ENCODE measurements around the gene SAMD9L.
A peak's percentile ranks its signal among the peaks of the same experiment; 100 is the strongest.

The SAMD9L gene

DNA sequence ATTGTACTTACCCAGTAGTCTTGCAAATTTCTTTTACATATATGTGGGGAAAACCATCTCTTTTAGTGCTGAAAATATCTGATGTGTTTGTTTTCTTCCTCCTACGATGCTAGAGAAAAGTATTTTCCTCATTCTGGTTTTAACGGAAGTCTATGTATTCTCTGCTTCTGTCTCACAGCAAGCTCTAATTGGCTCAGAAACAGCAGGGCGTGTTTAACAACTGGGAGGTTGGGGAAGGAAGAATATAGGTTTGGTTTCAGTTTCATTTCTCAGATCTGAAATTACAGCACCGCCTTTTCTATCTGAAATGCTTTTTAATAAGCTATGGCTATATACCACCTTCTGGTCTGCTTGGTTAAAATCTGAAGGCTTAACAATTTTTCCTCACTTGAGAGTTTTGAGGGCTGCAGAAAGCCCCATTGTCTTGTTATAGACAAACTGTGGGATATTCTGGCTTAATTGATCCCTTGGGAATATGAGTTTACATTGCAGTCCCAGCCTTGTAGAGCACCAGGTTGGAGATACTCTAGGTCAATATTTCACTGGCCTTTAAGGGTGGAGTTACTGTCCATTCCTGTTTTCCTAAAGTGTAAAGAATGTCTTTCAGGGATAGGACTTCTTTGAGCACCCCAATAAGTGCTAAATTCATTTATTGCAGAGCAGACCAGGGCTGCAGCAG is 30.2 kb downstream of the SAMD9L start, which contains the start of gene SAMD9:
Gene SAMD9 (minus strand): TSS at position 128 of the 679 bp plus-strand sequence. CDS start 11,882 bp downstream, outside the sequence.
- H3K4me3 ChIP-seq (ENCODE audit: insufficient read depth in 1 of 2, low read depth in 1 of 2, low read length in 2 of 2) = peak within 1 kb of the TSS in 1 of 2 experiments; percentile 88
- peak within 1 kb of the TSS; percentile 62 for H3K27ac ChIP-seq (ENCODE audit: low read length, poor library complexity, severe bottlenecking)
- H3K36me3 ChIP-seq (ENCODE audit: control insufficient read depth in 1 of 2, insufficient read depth in 2 of 2, low read depth in 1 of 2, low read length in 2 of 2) = peaks cover 0 to 5% of the 10 kb centered on the region in 2 experiments
- H3K4me1 ChIP-seq (ENCODE audit: control insufficient read depth, insufficient read depth, low read depth, low read length) = peaks cover 8% of the 10 kb centered on the region
- peak; percentile 86 for DNase-seq
- H4K91ac ChIP-seq (ENCODE audit: low read length) = no peak within 1 kb of the TSS
- 63% methylated on average over 3 of the region's 4 CpGs for WGBS
- H3K9ac ChIP-seq (ENCODE audit: low read length) = peak within 1 kb of the TSS; percentile 89
- no peak within 1 kb of the TSS for H3K14ac ChIP-seq (ENCODE audit: low read length in 2 of 2)
- H3K27me3 ChIP-seq (ENCODE audit: control insufficient read depth in 1 of 2, insufficient read depth in 1 of 2, low read length in 2 of 2) = no peaks in the 10 kb centered on the region
- no peak within 1 kb of the TSS for H2AFZ ChIP-seq (ENCODE audit: low read depth, low read length)
- no peak within 1 kb of the TSS for H2BK12ac ChIP-seq (ENCODE audit: low read length in 2 of 2)
- peak within 1 kb of the TSS; percentile 54 for H3K4me2 ChIP-seq (ENCODE audit: low read length, poor library complexity, severe bottlenecking)
- H3K18ac ChIP-seq (ENCODE audit: low read depth in 1 of 2, low read length in 2 of 2) = no peak within 1 kb of the TSS
- peaks cover 3% of the 10 kb centered on the region for H3K9me3 ChIP-seq (ENCODE audit: control insufficient read depth, low read length)
- peak within 1 kb of the TSS; percentile 51 for H2AK5ac ChIP-seq (ENCODE audit: low read length, severe bottlenecking)
- peak within 1 kb of the TSS; percentile 55 for H4K8ac ChIP-seq (ENCODE audit: low read length)
- no peak within 1 kb of the TSS for H2BK5ac ChIP-seq (ENCODE audit: low read depth, low read length, poor library complexity, severe bottlenecking)
- H3K4ac ChIP-seq (ENCODE audit: low read depth in 1 of 2, low read length in 2 of 2) = no peak within 1 kb of the TSS
- no peaks in the 10 kb centered on the region for H3K79me1 ChIP-seq (replicated peaks; ENCODE audit: low read length, poor library complexity, severe bottlenecking)
- H3K23ac ChIP-seq (ENCODE audit: low read length in 2 of 2) = no peak within 1 kb of the TSS
- H2BK120ac ChIP-seq (ENCODE audit: low read depth, low read length) = no peak within 1 kb of the TSS
- no peak within 1 kb of the TSS for H2BK15ac ChIP-seq (ENCODE audit: low read depth, poor library complexity, severe bottlenecking)

DNA sequence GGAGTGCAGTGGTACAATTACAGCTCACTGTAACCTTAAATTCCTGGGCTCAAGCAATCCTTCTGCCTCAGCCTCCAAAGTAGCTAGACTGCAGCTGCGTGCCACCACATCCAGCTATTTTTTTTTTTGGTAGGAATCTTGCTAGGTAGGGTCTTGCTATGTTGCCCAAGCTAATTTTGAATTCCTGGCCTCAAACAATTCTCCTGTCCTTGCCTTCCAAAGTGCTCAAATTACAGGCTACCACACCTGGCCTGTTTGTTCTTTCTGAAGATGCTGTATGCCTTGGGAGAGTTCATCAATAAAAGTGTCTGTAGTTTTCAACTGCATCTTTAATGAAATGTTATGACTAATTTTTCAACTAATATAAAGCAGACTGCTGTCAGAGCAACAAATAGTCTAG is 30.9 kb downstream of the SAMD9L start:
- Histone ChIP-seq H2BK12ac (ENCODE audit: low read length in 2 of 2) (no peak overlapping the region), H2BK5ac (ENCODE audit: low read depth, low read length, poor library complexity, severe bottlenecking) (no peak overlapping the region)
- WGBS = no CpG with 5 or more reads among the region's 1 CpG

DNA sequence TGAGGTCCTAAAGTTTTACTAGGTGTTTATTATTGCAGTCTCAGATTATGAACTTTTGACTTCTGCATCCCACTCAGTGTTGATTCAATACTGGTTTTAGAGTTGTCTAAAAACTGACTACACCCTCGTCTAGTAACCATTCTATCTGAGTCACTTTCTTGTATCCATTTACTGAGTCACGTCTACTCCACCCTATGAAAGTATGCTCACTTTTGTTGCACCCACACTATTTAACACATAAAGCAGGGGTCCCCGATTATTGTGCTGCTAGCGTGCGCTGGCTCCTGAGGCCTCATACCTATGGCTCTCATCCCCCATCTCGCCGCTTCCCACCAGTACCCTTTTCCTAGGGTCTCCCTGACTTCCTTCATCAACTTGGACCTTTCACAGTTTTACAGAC is 32.4 kb downstream of the SAMD9L start:
- Histone ChIP-seq H3K9ac (ENCODE audit: low read length) (peak overlapping the region; percentile 89), H3K23ac (ENCODE audit: low read length in 2 of 2) (no peak overlapping the region), H2BK12ac (ENCODE audit: low read length in 2 of 2) (no peak overlapping the region), H3K4me1 (ENCODE audit: control insufficient read depth, insufficient read depth, low read depth, low read length) (peaks cover 8% of the 10 kb centered on the region), H2BK5ac (ENCODE audit: low read depth, low read length, poor library complexity, severe bottlenecking) (no peak overlapping the region), H4K91ac (ENCODE audit: low read length) (no peak overlapping the region), H3K27me3 (ENCODE audit: control insufficient read depth in 1 of 2, insufficient read depth in 1 of 2, low read length in 2 of 2) (no peaks in the 10 kb centered on the region), H2AK5ac (ENCODE audit: low read length, severe bottlenecking) (no peak overlapping the region), H3K79me1 (replicated peaks; ENCODE audit: low read length, poor library complexity, severe bottlenecking) (no peaks in the 10 kb centered on the region), H3K4ac (ENCODE audit: low read depth in 1 of 2, low read length in 2 of 2) (no peak overlapping the region), H3K4me3 (ENCODE audit: insufficient read depth in 1 of 2, low read depth in 1 of 2, low read length in 2 of 2) (peak overlapping the region in 1 of 2 experiments; percentile 88), H2AFZ (ENCODE audit: low read depth, low read length) (no peak overlapping the region), H3K18ac (ENCODE audit: low read depth in 1 of 2, low read length in 2 of 2) (no peak overlapping the region), H3K14ac (ENCODE audit: low read length in 2 of 2) (no peak overlapping the region), H2BK120ac (ENCODE audit: low read depth, low read length) (no peak overlapping the region), H3K36me3 (ENCODE audit: control insufficient read depth in 1 of 2, insufficient read depth in 2 of 2, low read depth in 1 of 2, low read length in 2 of 2) (peaks cover 0 to 5% of the 10 kb centered on the region in 2 experiments), H3K27ac (ENCODE audit: low read length, poor library complexity, severe bottlenecking) (no peak overlapping the region), H4K8ac (ENCODE audit: low read length) (peak overlapping the region; percentile 35), H2BK15ac (ENCODE audit: low read depth, poor library complexity, severe bottlenecking) (no peak overlapping the region), H3K9me3 (ENCODE audit: control insufficient read depth, low read length) (no peaks in the 10 kb centered on the region), H3K4me2 (ENCODE audit: low read length, poor library complexity, severe bottlenecking) (no peak overlapping the region)
- WGBS = 77% methylated on average over 7 of the region's 7 CpGs
- no peak for DNase-seq

More for the DNA sequence above, 30.9 kb downstream of the SAMD9L start:
- no peak overlapping the region for H2BK120ac ChIP-seq (ENCODE audit: low read depth, low read length)
- H3K14ac ChIP-seq (ENCODE audit: low read length in 2 of 2) = no peak overlapping the region
- H3K9ac ChIP-seq (ENCODE audit: low read length) = peak overlapping the region; percentile 89
- peaks cover 3% of the 10 kb centered on the region for H3K9me3 ChIP-seq (ENCODE audit: control insufficient read depth, low read length)
- H2AFZ ChIP-seq (ENCODE audit: low read depth, low read length) = no peak overlapping the region
- H3K27ac ChIP-seq (ENCODE audit: low read length, poor library complexity, severe bottlenecking) = no peak overlapping the region
- no peaks in the 10 kb centered on the region for H3K79me1 ChIP-seq (replicated peaks; ENCODE audit: low read length, poor library complexity, severe bottlenecking)
- H3K4me1 ChIP-seq (ENCODE audit: control insufficient read depth, insufficient read depth, low read depth, low read length) = peaks cover 8% of the 10 kb centered on the region
- H2AK5ac ChIP-seq (ENCODE audit: low read length, severe bottlenecking) = no peak overlapping the region
- no peak overlapping the region for H3K23ac ChIP-seq (ENCODE audit: low read length in 2 of 2)
- H3K36me3 ChIP-seq (ENCODE audit: control insufficient read depth in 1 of 2, insufficient read depth in 2 of 2, low read depth in 1 of 2, low read length in 2 of 2) = peaks cover 0 to 5% of the 10 kb centered on the region in 2 experiments
- no peak for DNase-seq
- H3K4me3 ChIP-seq (ENCODE audit: insufficient read depth in 1 of 2, low read depth in 1 of 2, low read length in 2 of 2) = peak overlapping the region in 1 of 2 experiments; percentile 88
- no peak overlapping the region for H2BK15ac ChIP-seq (ENCODE audit: low read depth, poor library complexity, severe bottlenecking)
- H3K4ac ChIP-seq (ENCODE audit: low read depth in 1 of 2, low read length in 2 of 2) = no peak overlapping the region
- H3K27me3 ChIP-seq (ENCODE audit: control insufficient read depth in 1 of 2, insufficient read depth in 1 of 2, low read length in 2 of 2) = no peaks in the 10 kb centered on the region
- H3K4me2 ChIP-seq (ENCODE audit: low read length, poor library complexity, severe bottlenecking) = peak overlapping the region; percentile 54
- no peak overlapping the region for H3K18ac ChIP-seq (ENCODE audit: low read depth in 1 of 2, low read length in 2 of 2)
- H4K91ac ChIP-seq (ENCODE audit: low read length) = no peak overlapping the region
- H4K8ac ChIP-seq (ENCODE audit: low read length) = peak overlapping the region; percentile 28

DNA sequence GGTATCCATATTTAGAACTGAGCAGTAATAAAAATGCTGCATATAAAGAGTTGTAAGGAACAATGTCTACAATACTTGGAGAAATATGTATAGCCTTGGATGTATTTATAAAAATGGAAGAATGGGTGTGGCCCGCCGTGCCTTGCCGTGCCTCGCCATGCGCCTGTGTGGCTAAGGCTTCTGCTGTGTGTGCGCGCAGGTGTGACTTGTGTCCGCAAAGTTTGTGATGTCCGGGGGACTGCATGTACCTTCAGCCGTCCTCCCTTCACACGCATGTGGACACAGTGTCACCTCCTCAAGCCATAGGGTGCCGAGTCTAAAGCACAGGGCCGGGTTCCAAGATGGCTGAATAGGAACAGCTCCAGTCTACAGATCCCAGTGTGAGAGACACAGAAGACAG is 40.2 kb downstream of the SAMD9L start:
- H3K9me3 ChIP-seq (ENCODE audit: control insufficient read depth, low read length) = peaks cover 53% of the 10 kb centered on the region
- no peak overlapping the region for H4K91ac ChIP-seq (ENCODE audit: low read length)
- no peak overlapping the region for H2BK120ac ChIP-seq (ENCODE audit: low read depth, low read length)
- no peak overlapping the region for H3K9ac ChIP-seq (ENCODE audit: low read length)
- no peak overlapping the region for H3K18ac ChIP-seq (ENCODE audit: low read depth in 1 of 2, low read length in 2 of 2)
- peaks cover 3% of the 10 kb centered on the region for H3K79me1 ChIP-seq (replicated peaks; ENCODE audit: low read length, poor library complexity, severe bottlenecking)
- no peak overlapping the region for H3K14ac ChIP-seq (ENCODE audit: low read length in 2 of 2)
- H2BK15ac ChIP-seq (ENCODE audit: low read depth, poor library complexity, severe bottlenecking) = no peak overlapping the region
- DNase-seq = no peak
- no peaks in the 10 kb centered on the region for H3K27me3 ChIP-seq (ENCODE audit: control insufficient read depth in 1 of 2, insufficient read depth in 1 of 2, low read length in 2 of 2)
- no peak overlapping the region for H3K27ac ChIP-seq (ENCODE audit: low read length, poor library complexity, severe bottlenecking)
- no peak overlapping the region for H2BK12ac ChIP-seq (ENCODE audit: low read length in 2 of 2)
- no peak overlapping the region for H3K4me2 ChIP-seq (ENCODE audit: low read length, poor library complexity, severe bottlenecking)
- H3K4me3 ChIP-seq (ENCODE audit: insufficient read depth in 1 of 2, low read depth in 1 of 2, low read length in 2 of 2) = no peak overlapping the region
- H2BK5ac ChIP-seq (ENCODE audit: low read depth, low read length, poor library complexity, severe bottlenecking) = no peak overlapping the region
- H4K8ac ChIP-seq (ENCODE audit: low read length) = no peak overlapping the region
- peaks cover 1% of the 10 kb centered on the region for H3K4me1 ChIP-seq (ENCODE audit: control insufficient read depth, insufficient read depth, low read depth, low read length)
- H3K4ac ChIP-seq (ENCODE audit: low read depth in 1 of 2, low read length in 2 of 2) = no peak overlapping the region
- WGBS = 96% methylated on average over 13 of the region's 13 CpGs
- H3K23ac ChIP-seq (ENCODE audit: low read length in 2 of 2) = no peak overlapping the region
- peaks cover 11 to 63% of the 10 kb centered on the region in 2 experiments for H3K36me3 ChIP-seq (ENCODE audit: control insufficient read depth in 1 of 2, insufficient read depth in 2 of 2, low read depth in 1 of 2, low read length in 2 of 2)
- H2AFZ ChIP-seq (ENCODE audit: low read depth, low read length) = no peak overlapping the region
- no peak overlapping the region for H2AK5ac ChIP-seq (ENCODE audit: low read length, severe bottlenecking)

Measured in mesenchymal stem cell (in vitro differentiated cells and primary cell).